ENCODE measurements around the gene UBE3B.

UBE3B gene

GRCh38 chr12:109500406-109501185 lies 23.2 kb downstream of the UBE3B start:
- no peak for DNase-seq

GRCh38 chr12:109501299-109501698 lies 23.9 kb downstream of the UBE3B start:
- DNase-seq = no peak

GRCh38 chr12:109502332-109502731 lies 24.9 kb downstream of the UBE3B start:
- no peak for DNase-seq

- DNase-seq = no peak
Observed at GRCh38 chr12:109503611-109504010, 26.2 kb downstream of the UBE3B start.

- DNase-seq = no peak
Observed at GRCh38 chr12:109504068-109504467, 26.6 kb downstream of the UBE3B start.

- DNase-seq = no peak
Observed at GRCh38 chr12:109510196-109510595, 32.8 kb downstream of the UBE3B start.

GRCh38 chr12:109512608-109513007 lies 35.2 kb downstream of the UBE3B start:
- DNase-seq = no peak

GRCh38 chr12:109513051-109513450 lies 35.6 kb downstream of the UBE3B start:
- DNase-seq = no peak

- DNase-seq = no peak
Observed at GRCh38 chr12:109513977-109514376, 36.5 kb downstream of the UBE3B start.

GRCh38 chr12:109517619-109518018 lies 40.2 kb downstream of the UBE3B start:
- DNase-seq = no peak

GRCh38 chr12:109518820-109519665 lies 41.6 kb downstream of the UBE3B start:
- no peak for DNase-seq

GRCh38 chr12:109519787-109520186 lies 42.4 kb downstream of the UBE3B start:
- DNase-seq = no peak

GRCh38 chr12:109521831-109522230 lies 44.4 kb downstream of the UBE3B start:
- no peak for DNase-seq

- no peak for DNase-seq
Observed at GRCh38 chr12:109523071-109523470, 45.6 kb downstream of the UBE3B start.

- DNase-seq = no peak
Observed at GRCh38 chr12:109523504-109523903, 46.1 kb downstream of the UBE3B start.

- no peak for DNase-seq
Observed at GRCh38 chr12:109524466-109525278, 47.2 kb downstream of the UBE3B start.

GRCh38 chr12:109525279-109525585 lies 47.8 kb downstream of the UBE3B start:
- DNase-seq = no peak

GRCh38 chr12:109527489-109528123 lies 50.2 kb downstream of the UBE3B start:
- no peak for DNase-seq

GRCh38 chr12:109529691-109530640 lies 52.5 kb downstream of the UBE3B start:
- no peak for DNase-seq

GRCh38 chr12:109531411-109531810 lies 54.0 kb downstream of the UBE3B start:
- no peak for DNase-seq

GRCh38 chr12:109532721-109533486 lies 55.5 kb downstream of the UBE3B start:
- DNase-seq = no peak

All from NCI-H446 treated with DMSO at 0.1 percent for 48 hours (cell line).